Measurements from ENCODE around the gene TTC3.
A peak's percentile ranks its signal among the peaks of the same experiment; 100 is the strongest.

TTC3 gene

DNA sequence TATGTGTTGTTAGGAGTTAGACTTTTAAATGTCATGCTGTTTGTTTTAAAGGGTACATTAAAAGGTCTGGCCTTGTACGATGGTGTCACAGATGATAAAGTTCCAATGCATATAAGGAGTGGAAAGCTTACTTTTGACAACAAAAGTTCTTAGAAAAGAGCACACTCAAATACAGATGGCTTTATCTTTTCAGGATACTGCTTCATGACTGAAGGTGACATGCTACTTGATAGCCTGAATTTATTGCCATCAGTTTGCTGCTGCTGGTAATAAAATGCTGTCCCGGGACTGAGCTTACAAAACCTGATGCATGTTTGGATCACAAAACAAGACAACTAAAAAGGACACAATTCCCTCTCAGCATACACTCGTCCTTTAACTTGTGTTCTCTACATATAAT lies 84.9 kb downstream of the TTC3 start:
- H3K36me3 ChIP-seq (ENCODE audit: insufficient read depth, low read length) = peaks cover 84% of the 10 kb centered on the region

DNA sequence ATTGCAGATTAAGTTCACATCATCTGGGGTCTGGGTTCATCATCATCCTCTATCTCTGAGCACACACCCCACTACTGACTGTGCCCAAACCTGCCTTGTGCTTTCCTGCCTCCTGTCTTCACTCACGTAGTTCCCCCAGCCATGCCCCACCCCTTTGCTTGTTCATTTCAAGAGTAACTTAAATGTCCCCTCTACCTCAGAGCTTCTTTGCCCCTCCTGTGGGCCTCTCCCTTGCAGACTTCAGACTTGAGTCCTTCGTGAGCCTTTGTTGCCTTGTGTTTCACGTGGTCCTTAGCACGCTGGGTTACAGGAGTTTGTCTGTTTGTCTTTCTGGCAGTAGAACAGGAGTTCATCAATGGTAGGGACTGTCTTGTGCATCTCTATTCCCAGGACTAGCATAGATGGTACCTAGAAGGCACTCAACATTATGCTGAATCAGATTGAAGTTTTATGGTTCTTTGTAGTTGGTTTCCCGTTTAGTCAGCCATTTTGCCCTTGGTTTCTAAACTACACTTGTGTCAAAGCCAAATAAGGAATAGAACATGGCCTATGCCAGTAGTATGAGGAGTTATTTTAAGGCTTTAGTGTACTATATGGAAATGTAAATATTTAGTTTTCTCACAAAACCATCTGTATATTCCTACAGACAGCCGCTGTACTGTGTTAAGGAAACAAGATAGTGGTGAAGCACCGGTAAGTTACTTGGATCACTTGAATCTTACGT lies 86.2 kb downstream of the TTC3 start:
- H3K9me3 ChIP-seq (ENCODE audit: low read depth, low read length) = 0 out of 2 replicates have a peak, but pooled peaks cover 7% of the 10 kb centered on the region
- H3K4me3 ChIP-seq = no peak overlapping the region
- H3K36me3 ChIP-seq (ENCODE audit: insufficient read depth, low read length) = peaks cover 89% of the 10 kb centered on the region
- no peak overlapping the region for H3K9ac ChIP-seq (ENCODE audit: insufficient read length)
- DNase-seq (ENCODE audit: low read depth, low spot score) = no peak
- no peak overlapping the region for H3K27ac ChIP-seq
- TF ChIP-seq EZH2 (IDR thresholded peaks at IDR 0.05) (no peak), FOXP2 (optimal IDR thresholded peaks at IDR 0.05; ENCODE audit: control extremely low read depth, extremely low read length, insufficient read depth) (no peak), POLR2AphosphoS5 (IDR thresholded peaks at IDR 0.05; ENCODE audit: borderline replicate concordance, low read depth, low read length) (no peak)

More for the DNA sequence above, 84.9 kb downstream of the TTC3 start:
- Histone ChIP-seq H3K9ac (ENCODE audit: insufficient read length) (no peak overlapping the region), H3K9me3 (ENCODE audit: low read depth, low read length) (0 out of 2 replicates have a peak, but pooled peaks cover 4% of the 10 kb centered on the region), H3K4me3 (no peak overlapping the region), H3K27ac (no peak overlapping the region)
- no peak for DNase-seq (ENCODE audit: low read depth, low spot score)
- TF ChIP-seq EZH2 (IDR thresholded peaks at IDR 0.05) = no peak
- no peak for TF ChIP-seq FOXP2 (optimal IDR thresholded peaks at IDR 0.05; ENCODE audit: control extremely low read depth, extremely low read length, insufficient read depth)
- no peak for TF ChIP-seq POLR2AphosphoS5 (IDR thresholded peaks at IDR 0.05; ENCODE audit: borderline replicate concordance, low read depth, low read length)

- Histone ChIP-seq H3K27ac (no peak overlapping the region), H3K9me3 (ENCODE audit: low read depth, low read length) (0 out of 2 replicates have a peak, but pooled peaks cover 7% of the 10 kb centered on the region), H3K4me3 (no peak overlapping the region), H3K36me3 (ENCODE audit: insufficient read depth, low read length) (peaks cover 86% of the 10 kb centered on the region), H3K9ac (ENCODE audit: insufficient read length) (no peak overlapping the region)
- TF ChIP-seq POLR2AphosphoS5 (IDR thresholded peaks at IDR 0.05; ENCODE audit: borderline replicate concordance, low read depth, low read length) (no peak), EZH2 (IDR thresholded peaks at IDR 0.05) (no peak), FOXP2 (optimal IDR thresholded peaks at IDR 0.05; ENCODE audit: control extremely low read depth, extremely low read length, insufficient read depth) (no peak)
- DNase-seq (ENCODE audit: low read depth, low spot score) = no peak
These were observed 86.9 kb downstream of the TTC3 start for GRCh38 chr21:37159949-37160348.

- TF ChIP-seq POLR2AphosphoS5 (IDR thresholded peaks at IDR 0.05; ENCODE audit: borderline replicate concordance, low read depth, low read length) = peak; percentile 17; the same call in 1 of the 2 replicates
- no peak for TF ChIP-seq FOXP2 (optimal IDR thresholded peaks at IDR 0.05; ENCODE audit: control extremely low read depth, extremely low read length, insufficient read depth)
These were observed 91.7 kb downstream of the TTC3 start for GRCh38 chr21:37164742-37165141.

DNA sequence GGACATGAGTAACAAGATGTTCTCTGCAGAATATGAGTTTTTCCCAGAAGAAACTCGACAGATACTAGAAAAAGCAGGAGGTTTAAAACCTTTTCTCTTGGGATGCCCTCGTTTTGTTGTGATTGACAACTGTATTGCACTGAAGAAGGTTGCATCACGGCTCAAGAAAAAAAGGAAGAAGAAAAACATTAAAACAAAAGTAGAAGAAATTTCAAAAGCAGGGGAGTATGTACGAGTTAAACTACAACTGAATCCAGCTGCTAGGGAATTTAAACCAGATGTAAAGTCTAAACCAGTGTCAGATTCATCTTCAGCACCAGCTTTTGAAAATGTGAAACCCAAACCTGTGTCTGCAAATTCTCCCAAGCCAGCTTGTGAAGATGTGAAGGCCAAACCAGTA lies 92.5 kb downstream of the TTC3 start:
- no peak for DNase-seq (ENCODE audit: low read depth, low spot score)
- peaks cover 78% of the 10 kb centered on the region for H3K36me3 ChIP-seq (ENCODE audit: insufficient read depth, low read length)
- no peak for TF ChIP-seq POLR2AphosphoS5 (IDR thresholded peaks at IDR 0.05; ENCODE audit: borderline replicate concordance, low read depth, low read length)
- no peak for TF ChIP-seq EZH2 (IDR thresholded peaks at IDR 0.05)
- TF ChIP-seq FOXP2 (optimal IDR thresholded peaks at IDR 0.05; ENCODE audit: control extremely low read depth, extremely low read length, insufficient read depth) = no peak
- H3K9ac ChIP-seq (ENCODE audit: insufficient read length) = peak overlapping the region; percentile 63
- H3K9me3 ChIP-seq (ENCODE audit: low read depth, low read length) = 0 out of 2 replicates have a peak, but pooled peaks cover 7% of the 10 kb centered on the region
- H3K4me3 ChIP-seq = peak overlapping the region; percentile 41
- H3K27ac ChIP-seq = peak overlapping the region; percentile 93

More at GRCh38 chr21:37164742-37165141, 91.7 kb downstream of the TTC3 start:
- peak overlapping the region; percentile 41 for H3K4me3 ChIP-seq
- peak; percentile 89 for DNase-seq (ENCODE audit: low read depth, low spot score)
- H3K36me3 ChIP-seq (ENCODE audit: insufficient read depth, low read length) = peaks cover 77% of the 10 kb centered on the region
- H3K9ac ChIP-seq (ENCODE audit: insufficient read length) = peak overlapping the region; percentile 63
- 0 out of 2 replicates have a peak, but pooled peaks cover 7% of the 10 kb centered on the region for H3K9me3 ChIP-seq (ENCODE audit: low read depth, low read length)
- peak overlapping the region; percentile 93 for H3K27ac ChIP-seq

DNA sequence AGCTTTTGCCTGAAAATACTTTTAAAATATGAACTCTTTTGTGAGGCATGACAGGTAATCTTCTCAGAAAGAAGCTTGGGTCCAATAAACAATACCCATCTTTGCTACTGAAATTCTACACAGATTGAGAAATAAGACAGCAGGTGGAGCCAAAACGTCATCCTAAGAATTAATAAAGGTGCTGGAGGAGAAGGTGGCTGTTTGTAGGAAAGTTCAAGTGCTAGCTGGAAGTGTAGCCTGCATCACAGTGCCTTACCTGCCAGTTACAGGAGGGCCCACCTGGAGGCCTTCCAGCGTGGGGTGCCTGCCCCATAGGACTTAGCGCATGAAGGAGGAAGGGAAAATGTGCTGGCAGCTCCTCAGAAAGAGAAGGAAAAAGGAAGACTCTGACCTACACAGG lies 93.7 kb downstream of the TTC3 start:
- Histone ChIP-seq H3K9me3 (ENCODE audit: low read depth, low read length) (0 out of 2 replicates have a peak, but pooled peaks cover 7% of the 10 kb centered on the region), H3K9ac (ENCODE audit: insufficient read length) (no peak overlapping the region), H3K36me3 (ENCODE audit: insufficient read depth, low read length) (peaks cover 70% of the 10 kb centered on the region), H3K27ac (no peak overlapping the region), H3K4me3 (no peak overlapping the region)
- TF ChIP-seq EZH2 (IDR thresholded peaks at IDR 0.05) (no peak), POLR2AphosphoS5 (IDR thresholded peaks at IDR 0.05; ENCODE audit: borderline replicate concordance, low read depth, low read length) (no peak), FOXP2 (optimal IDR thresholded peaks at IDR 0.05; ENCODE audit: control extremely low read depth, extremely low read length, insufficient read depth) (no peak)
- DNase-seq (ENCODE audit: low read depth, low spot score) = no peak

- no peak overlapping the region for H3K9ac ChIP-seq (ENCODE audit: insufficient read length)
- H3K9me3 ChIP-seq (ENCODE audit: low read depth, low read length) = no peaks in the 10 kb centered on the region
- no peak overlapping the region for H3K4me3 ChIP-seq
- no peak for TF ChIP-seq EZH2 (IDR thresholded peaks at IDR 0.05)
- no peak for TF ChIP-seq POLR2AphosphoS5 (IDR thresholded peaks at IDR 0.05; ENCODE audit: borderline replicate concordance, low read depth, low read length)
- TF ChIP-seq FOXP2 (optimal IDR thresholded peaks at IDR 0.05; ENCODE audit: control extremely low read depth, extremely low read length, insufficient read depth) = no peak
- H3K36me3 ChIP-seq (ENCODE audit: insufficient read depth, low read length) = peaks cover 66% of the 10 kb centered on the region
- no peak for DNase-seq (ENCODE audit: low read depth, low spot score)
- no peak overlapping the region for H3K27ac ChIP-seq
These were observed 95.6 kb downstream of the TTC3 start for GRCh38 chr21:37168666-37169065.

DNA sequence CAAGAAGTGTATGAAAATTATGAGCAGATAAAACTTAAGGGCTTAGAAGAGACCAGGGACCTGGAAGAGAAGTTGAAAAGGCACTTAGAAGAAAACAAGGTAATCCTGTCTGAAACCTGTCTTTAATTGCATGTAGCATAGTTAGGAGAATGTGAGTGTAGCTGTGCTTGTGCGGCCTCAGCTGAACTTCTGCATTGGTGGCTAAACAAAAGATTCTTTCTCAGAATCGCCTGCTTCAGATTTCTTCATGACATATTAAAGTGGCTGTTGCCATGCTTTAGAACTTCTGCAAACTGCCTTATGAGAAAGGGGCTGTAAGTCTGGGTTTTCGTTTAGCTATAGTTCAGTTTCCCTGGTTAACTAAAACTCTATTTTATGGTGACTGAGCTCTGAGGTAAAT lies 99.6 kb downstream of the TTC3 start:
- Histone ChIP-seq H3K27ac (no peak overlapping the region), H3K9me3 (ENCODE audit: low read depth, low read length) (no peaks in the 10 kb centered on the region), H3K9ac (ENCODE audit: insufficient read length) (no peak overlapping the region), H3K4me3 (no peak overlapping the region), H3K36me3 (ENCODE audit: insufficient read depth, low read length) (peaks cover 65% of the 10 kb centered on the region)
- DNase-seq (ENCODE audit: low read depth, low spot score) = no peak
- no peak for TF ChIP-seq POLR2AphosphoS5 (IDR thresholded peaks at IDR 0.05; ENCODE audit: borderline replicate concordance, low read depth, low read length)
- TF ChIP-seq EZH2 (IDR thresholded peaks at IDR 0.05) = no peak
- TF ChIP-seq FOXP2 (optimal IDR thresholded peaks at IDR 0.05; ENCODE audit: control extremely low read depth, extremely low read length, insufficient read depth) = no peak
